ENCODE measurements around the gene TAF11L8.

DNA sequence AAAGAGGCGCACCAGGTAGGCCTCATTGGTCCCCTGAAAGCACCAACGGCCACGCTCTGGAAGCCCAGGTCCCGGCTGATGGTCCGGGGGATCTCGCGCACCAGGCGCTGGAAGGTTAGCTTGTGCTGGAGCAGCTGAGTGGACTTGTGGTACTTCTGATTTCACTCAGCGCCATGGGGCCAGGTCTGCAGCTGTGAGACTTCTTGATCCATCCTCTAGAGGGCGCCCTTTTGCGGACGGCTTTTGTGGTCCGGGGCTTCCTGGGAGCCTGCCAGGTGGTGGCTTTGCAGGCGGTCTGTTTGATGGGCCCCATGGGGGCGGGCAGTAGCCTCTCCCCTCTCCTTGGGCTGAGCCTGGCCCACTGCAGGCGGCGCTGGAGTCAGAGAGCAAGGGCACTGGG is 29.9 kb upstream of the TAF11L8 start:
- no peak for TF ChIP-seq POLR2AphosphoS5 (IDR thresholded peaks at IDR 0.05; ENCODE audit: low read depth)
- TF ChIP-seq, protein P1, sequence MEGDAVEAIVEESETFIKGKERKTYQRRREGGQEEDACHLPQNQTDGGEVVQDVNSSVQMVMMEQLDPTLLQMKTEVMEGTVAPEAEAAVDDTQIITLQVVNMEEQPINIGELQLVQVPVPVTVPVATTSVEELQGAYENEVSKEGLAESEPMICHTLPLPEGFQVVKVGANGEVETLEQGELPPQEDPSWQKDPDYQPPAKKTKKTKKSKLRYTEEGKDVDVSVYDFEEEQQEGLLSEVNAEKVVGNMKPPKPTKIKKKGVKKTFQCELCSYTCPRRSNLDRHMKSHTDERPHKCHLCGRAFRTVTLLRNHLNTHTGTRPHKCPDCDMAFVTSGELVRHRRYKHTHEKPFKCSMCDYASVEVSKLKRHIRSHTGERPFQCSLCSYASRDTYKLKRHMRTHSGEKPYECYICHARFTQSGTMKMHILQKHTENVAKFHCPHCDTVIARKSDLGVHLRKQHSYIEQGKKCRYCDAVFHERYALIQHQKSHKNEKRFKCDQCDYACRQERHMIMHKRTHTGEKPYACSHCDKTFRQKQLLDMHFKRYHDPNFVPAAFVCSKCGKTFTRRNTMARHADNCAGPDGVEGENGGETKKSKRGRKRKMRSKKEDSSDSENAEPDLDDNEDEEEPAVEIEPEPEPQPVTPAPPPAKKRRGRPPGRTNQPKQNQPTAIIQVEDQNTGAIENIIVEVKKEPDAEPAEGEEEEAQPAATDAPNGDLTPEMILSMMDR (IDR thresholded peaks at IDR 0.05; ENCODE audit: insufficient read depth, low read length), result no peak
- TF ChIP-seq GABPA (IDR thresholded peaks at IDR 0.05; ENCODE audit: low read depth), result no peak
- TF ChIP-seq, protein P2, sequence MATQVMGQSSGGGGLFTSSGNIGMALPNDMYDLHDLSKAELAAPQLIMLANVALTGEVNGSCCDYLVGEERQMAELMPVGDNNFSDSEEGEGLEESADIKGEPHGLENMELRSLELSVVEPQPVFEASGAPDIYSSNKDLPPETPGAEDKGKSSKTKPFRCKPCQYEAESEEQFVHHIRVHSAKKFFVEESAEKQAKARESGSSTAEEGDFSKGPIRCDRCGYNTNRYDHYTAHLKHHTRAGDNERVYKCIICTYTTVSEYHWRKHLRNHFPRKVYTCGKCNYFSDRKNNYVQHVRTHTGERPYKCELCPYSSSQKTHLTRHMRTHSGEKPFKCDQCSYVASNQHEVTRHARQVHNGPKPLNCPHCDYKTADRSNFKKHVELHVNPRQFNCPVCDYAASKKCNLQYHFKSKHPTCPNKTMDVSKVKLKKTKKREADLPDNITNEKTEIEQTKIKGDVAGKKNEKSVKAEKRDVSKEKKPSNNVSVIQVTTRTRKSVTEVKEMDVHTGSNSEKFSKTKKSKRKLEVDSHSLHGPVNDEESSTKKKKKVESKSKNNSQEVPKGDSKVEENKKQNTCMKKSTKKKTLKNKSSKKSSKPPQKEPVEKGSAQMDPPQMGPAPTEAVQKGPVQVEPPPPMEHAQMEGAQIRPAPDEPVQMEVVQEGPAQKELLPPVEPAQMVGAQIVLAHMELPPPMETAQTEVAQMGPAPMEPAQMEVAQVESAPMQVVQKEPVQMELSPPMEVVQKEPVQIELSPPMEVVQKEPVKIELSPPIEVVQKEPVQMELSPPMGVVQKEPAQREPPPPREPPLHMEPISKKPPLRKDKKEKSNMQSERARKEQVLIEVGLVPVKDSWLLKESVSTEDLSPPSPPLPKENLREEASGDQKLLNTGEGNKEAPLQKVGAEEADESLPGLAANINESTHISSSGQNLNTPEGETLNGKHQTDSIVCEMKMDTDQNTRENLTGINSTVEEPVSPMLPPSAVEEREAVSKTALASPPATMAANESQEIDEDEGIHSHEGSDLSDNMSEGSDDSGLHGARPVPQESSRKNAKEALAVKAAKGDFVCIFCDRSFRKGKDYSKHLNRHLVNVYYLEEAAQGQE (IDR thresholded peaks at IDR 0.05; ENCODE audit: insufficient replicate concordance, low read depth), result no peak

Data from HL-60 (cell line).